Measurements from ENCODE around the gene CMTM2. TPM values are rescaled to one million over a fixed set of nuclear protein-coding genes. Genes with fewer than 3 reads are reported as not detected.

Gene CMTM2
- total and polyA plus RNA-seq, 2 donors (not counting 1 experiment from before 2014, with no cell fraction given) = not detected

DNA sequence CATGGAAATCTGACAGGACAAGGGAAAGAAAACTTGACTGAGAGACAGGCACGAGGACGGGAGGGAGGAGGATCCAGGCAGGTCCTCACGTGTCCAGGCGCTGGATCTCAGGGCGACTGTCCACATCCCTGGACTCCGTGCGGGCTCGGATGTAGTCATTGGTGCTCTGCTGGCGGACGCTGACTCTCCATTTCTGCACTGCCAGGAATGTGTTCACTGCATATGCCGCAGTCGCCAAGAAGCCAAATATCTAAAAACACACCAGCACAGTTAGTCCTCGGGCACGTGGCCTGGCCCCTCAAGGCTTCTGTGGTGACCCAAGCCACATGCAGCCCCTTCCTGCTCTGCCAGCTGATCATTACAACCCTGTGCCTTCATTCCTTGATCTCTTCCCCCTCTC is 42.7 kb downstream of the CMTM2 start:
- intact Hi-C loops (cut with micrococcal nuclease) = no loop called here
- ChIA-PET CTCF (no interaction called here), POLR2A (no interaction called here)
- Histone ChIP-seq H4K20me1 (ENCODE audit: control insufficient read depth, insufficient read depth, low read length, poor library complexity, severe bottlenecking) (no peaks in the 10 kb centered on the region), H3K9ac (ENCODE audit: low read length) (no peak overlapping the region), H3K27me3 (replicated peaks in 1 of 4; ENCODE audit: control extremely low read depth in 1 of 4, control insufficient read depth in 3 of 4, insufficient read depth in 4 of 4, low read length in 3 of 4) (peaks cover 0 to 9% (median 5%) of the 10 kb centered on the region in 4 experiments), H3K9me3 (ENCODE audit: control extremely low read depth in 1 of 3, control insufficient read depth in 2 of 3, insufficient read depth in 1 of 3, low read length in 2 of 3) (no peaks in the 10 kb centered on the region), H2AFZ (ENCODE audit: insufficient read depth, low read depth, low read length, poor library complexity, severe bottlenecking) (no peak overlapping the region), H3K4me3 (ENCODE audit: control extremely low read depth in 1 of 5, extremely low read depth in 1 of 5, insufficient read depth in 1 of 5, low read depth in 2 of 5, low read length in 4 of 5) (no peak overlapping the region), H3K36me3 (replicated peaks in 1 of 2; ENCODE audit: control extremely low read depth in 1 of 2, control insufficient read depth in 1 of 2, extremely low read depth in 1 of 2, insufficient read depth in 2 of 2, low read length in 1 of 2) (no peaks in the 10 kb centered on the region), H3K4me2 (replicated peaks; ENCODE audit: low read depth, low read length, poor library complexity, severe bottlenecking) (no peak overlapping the region), H3K79me2 (ENCODE audit: control insufficient read depth, insufficient read depth, low read length) (no peaks in the 10 kb centered on the region), H3K27ac (ENCODE audit: low read length in 2 of 2) (no peak overlapping the region), H3K4me1 (ENCODE audit: control insufficient read depth in 2 of 2, insufficient read depth in 2 of 2, low read length in 2 of 2) (no peaks in the 10 kb centered on the region)
- Mint-ChIP-seq H3K4me3 (no peak overlapping the region), H3K27ac (no peak overlapping the region), H3K27me3 (peaks cover 41% of the 10 kb centered on the region), H3K4me1 (no peaks in the 10 kb centered on the region), H3K9me3 (ENCODE audit: insufficient read depth) (no peaks in the 10 kb centered on the region)
- no peak for ATAC-seq (ENCODE audit: low read depth)
- 92% methylated on average over 14 of the region's 14 CpGs for WGBS (ENCODE audit: insufficient coverage)
- TF ChIP-seq EZH2 (IDR thresholded peaks at IDR 0.05; ENCODE audit: borderline replicate concordance, insufficient read depth, low read depth, low read length, poor library complexity, severe bottlenecking) = no peak
- TF ChIP-seq, protein P1, sequence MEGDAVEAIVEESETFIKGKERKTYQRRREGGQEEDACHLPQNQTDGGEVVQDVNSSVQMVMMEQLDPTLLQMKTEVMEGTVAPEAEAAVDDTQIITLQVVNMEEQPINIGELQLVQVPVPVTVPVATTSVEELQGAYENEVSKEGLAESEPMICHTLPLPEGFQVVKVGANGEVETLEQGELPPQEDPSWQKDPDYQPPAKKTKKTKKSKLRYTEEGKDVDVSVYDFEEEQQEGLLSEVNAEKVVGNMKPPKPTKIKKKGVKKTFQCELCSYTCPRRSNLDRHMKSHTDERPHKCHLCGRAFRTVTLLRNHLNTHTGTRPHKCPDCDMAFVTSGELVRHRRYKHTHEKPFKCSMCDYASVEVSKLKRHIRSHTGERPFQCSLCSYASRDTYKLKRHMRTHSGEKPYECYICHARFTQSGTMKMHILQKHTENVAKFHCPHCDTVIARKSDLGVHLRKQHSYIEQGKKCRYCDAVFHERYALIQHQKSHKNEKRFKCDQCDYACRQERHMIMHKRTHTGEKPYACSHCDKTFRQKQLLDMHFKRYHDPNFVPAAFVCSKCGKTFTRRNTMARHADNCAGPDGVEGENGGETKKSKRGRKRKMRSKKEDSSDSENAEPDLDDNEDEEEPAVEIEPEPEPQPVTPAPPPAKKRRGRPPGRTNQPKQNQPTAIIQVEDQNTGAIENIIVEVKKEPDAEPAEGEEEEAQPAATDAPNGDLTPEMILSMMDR (IDR thresholded peaks at IDR 0.05) = no peak
- no peak for DNase-seq

DNA sequence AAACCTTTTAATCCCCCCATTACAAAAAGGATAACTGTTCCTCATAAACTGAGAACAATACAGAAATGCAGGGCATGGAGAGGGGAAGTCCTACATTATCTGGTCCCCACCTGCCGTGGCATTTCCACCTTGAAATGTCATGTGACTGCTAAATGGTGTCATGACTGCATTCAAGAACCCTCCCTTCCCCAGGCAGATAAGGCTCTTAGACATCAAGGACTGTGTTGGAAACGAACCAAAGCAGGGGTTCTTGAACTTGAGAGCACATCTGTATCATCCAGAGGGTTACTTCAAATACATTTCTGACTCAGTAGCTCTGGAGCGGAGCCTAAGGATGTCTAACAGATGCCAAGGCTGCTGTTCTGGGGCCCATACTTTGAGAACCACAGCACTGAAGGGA is 43.6 kb downstream of the CMTM2 start:
- ChIA-PET CTCF (interaction anchor here (0.9 kb wide), 1 partner anchor 28 kb away, joined by 3 read pairs; no protein-coding TSS in a partner anchor), POLR2A (no interaction called here)
- Mint-ChIP-seq H3K27me3 (peaks cover 40% of the 10 kb centered on the region), H3K27ac (no peak overlapping the region), H3K4me3 (no peak overlapping the region), H3K4me1 (no peaks in the 10 kb centered on the region), H3K9me3 (ENCODE audit: insufficient read depth) (no peaks in the 10 kb centered on the region)
- TF ChIP-seq EZH2 (IDR thresholded peaks at IDR 0.05; ENCODE audit: borderline replicate concordance, insufficient read depth, low read depth, low read length, poor library complexity, severe bottlenecking) = no peak
- TF ChIP-seq, protein P1 (IDR thresholded peaks at IDR 0.05) = no peak
- Histone ChIP-seq H3K4me2 (replicated peaks; ENCODE audit: low read depth, low read length, poor library complexity, severe bottlenecking) (no peak overlapping the region), H3K4me1 (ENCODE audit: control insufficient read depth in 2 of 2, insufficient read depth in 2 of 2, low read length in 2 of 2) (no peaks in the 10 kb centered on the region), H3K9me3 (ENCODE audit: control extremely low read depth in 1 of 3, control insufficient read depth in 2 of 3, insufficient read depth in 1 of 3, low read length in 2 of 3) (no peaks in the 10 kb centered on the region), H3K4me3 (ENCODE audit: control extremely low read depth in 1 of 5, extremely low read depth in 1 of 5, insufficient read depth in 1 of 5, low read depth in 2 of 5, low read length in 4 of 5) (no peak overlapping the region), H4K20me1 (ENCODE audit: control insufficient read depth, insufficient read depth, low read length, poor library complexity, severe bottlenecking) (no peaks in the 10 kb centered on the region), H3K27me3 (replicated peaks in 1 of 4; ENCODE audit: control extremely low read depth in 1 of 4, control insufficient read depth in 3 of 4, insufficient read depth in 4 of 4, low read length in 3 of 4) (peaks cover 0 to 9% (median 5%) of the 10 kb centered on the region in 4 experiments), H3K36me3 (replicated peaks in 1 of 2; ENCODE audit: control extremely low read depth in 1 of 2, control insufficient read depth in 1 of 2, extremely low read depth in 1 of 2, insufficient read depth in 2 of 2, low read length in 1 of 2) (no peaks in the 10 kb centered on the region), H2AFZ (ENCODE audit: insufficient read depth, low read depth, low read length, poor library complexity, severe bottlenecking) (no peak overlapping the region), H3K79me2 (ENCODE audit: control insufficient read depth, insufficient read depth, low read length) (no peaks in the 10 kb centered on the region), H3K27ac (ENCODE audit: low read length in 2 of 2) (no peak overlapping the region), H3K9ac (ENCODE audit: low read length) (no peak overlapping the region)
- WGBS (ENCODE audit: insufficient coverage) = 79% methylated on average over 3 of the region's 3 CpGs
- no peak for ATAC-seq (ENCODE audit: low read depth)
- no peak for DNase-seq
- intact Hi-C loops (cut with micrococcal nuclease) = no loop called here

All from B cell (primary cell).